ENCODE measurements around the gene GPX8.

GPX8 gene

DNA sequence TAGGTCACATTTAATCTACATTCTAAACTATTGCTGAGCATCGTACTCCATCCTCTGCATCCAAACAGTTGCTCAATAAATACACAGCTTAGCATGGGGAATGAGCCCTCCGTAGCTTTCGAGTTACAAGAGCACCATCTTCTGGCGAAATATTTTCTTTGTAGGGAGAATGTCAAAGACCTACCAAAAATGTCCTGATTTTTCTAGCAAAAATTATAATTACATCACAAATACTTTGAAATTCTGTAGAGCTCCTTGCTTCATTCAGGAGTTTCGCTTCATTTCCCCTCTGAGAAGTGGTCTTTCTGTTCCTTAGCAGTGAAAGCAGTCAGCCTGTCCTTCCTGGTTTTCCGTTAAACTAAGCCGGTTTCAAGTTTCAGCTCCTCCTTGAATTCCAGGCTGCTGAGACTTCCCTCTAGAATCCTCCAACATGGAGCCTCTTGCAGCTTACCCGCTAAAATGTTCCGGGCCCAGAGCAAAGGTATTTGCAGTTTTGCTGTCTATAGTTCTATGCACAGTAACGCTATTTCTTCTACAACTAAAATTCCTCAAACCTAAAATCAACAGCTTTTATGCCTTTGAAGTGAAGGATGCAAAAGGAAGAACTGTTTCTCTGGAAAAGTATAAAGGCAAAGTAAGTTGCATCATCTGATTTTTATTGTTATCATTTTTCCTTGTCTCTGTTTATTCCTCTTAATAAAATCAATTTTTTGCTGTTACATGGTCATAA, at the start of gene GPX8:
TSS of gene GPX8 (plus strand) at position 409 of the 730 bp plus-strand sequence. CDS start at position 431, 22 bp downstream.
- no peak for DNase-seq (ENCODE audit: low read depth in 3 of 3, low spot score in 1 of 3)

GRCh38 chr5:55110217-55110616, 49.8 kb upstream of the GPX8 start:
- no peak for DNase-seq (ENCODE audit: low read depth in 3 of 3, low spot score in 1 of 3)

GRCh38 chr5:55113327-55113726, 46.6 kb upstream of the GPX8 start:
- DNase-seq (ENCODE audit: low read depth in 3 of 3, low spot score in 1 of 3): no peak

GRCh38 chr5:55114061-55114460, 45.9 kb upstream of the GPX8 start:
- no peak for DNase-seq (ENCODE audit: low read depth in 3 of 3, low spot score in 1 of 3)

DNA sequence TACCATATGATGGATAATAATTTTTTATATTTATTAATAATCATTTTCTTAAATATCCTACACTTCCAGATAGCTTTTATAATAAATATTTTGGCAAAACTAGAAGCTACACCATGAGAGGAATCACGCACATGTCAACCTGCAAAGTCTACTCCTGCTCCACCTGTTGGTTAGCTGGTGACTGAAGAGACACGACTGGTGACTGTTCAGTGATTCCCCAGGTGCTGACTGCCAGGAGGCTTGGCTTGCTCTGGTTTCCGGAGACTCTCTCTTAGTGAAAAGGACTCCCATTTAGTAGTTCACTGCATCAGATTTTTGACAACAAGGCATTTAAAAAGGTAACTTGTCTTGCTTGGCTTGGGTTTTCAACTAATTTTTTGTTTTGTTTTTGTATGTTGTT, 36.6 kb upstream of the GPX8 start:
- DNase-seq (ENCODE audit: low read depth in 3 of 3, low spot score in 1 of 3): no peak

- no peak for DNase-seq (ENCODE audit: low read depth in 3 of 3, low spot score in 1 of 3)
Observed at GRCh38 chr5:55134053-55134722, 25.8 kb upstream of the GPX8 start.

DNA sequence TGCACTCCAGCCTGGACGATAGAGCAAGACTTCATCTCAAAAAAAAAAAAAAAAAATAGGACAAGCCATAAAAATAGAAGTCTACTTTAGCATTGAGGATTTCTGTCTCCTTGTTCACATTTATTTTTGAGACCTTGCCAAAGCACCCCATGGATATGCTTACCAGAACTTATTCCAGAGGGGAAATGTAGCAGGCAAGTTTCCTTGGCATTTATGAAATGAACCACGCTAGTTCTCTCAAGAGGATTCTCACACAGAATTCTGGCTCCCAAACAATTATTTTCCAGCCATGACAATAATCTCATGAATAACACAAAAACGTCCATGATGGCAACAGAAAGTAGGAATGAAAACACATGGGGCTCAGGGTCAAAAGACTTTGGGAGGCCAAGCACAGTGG, 23.4 kb upstream of the GPX8 start:
- DNase-seq (ENCODE audit: low read depth in 3 of 3, low spot score in 1 of 3): no peak

DNA sequence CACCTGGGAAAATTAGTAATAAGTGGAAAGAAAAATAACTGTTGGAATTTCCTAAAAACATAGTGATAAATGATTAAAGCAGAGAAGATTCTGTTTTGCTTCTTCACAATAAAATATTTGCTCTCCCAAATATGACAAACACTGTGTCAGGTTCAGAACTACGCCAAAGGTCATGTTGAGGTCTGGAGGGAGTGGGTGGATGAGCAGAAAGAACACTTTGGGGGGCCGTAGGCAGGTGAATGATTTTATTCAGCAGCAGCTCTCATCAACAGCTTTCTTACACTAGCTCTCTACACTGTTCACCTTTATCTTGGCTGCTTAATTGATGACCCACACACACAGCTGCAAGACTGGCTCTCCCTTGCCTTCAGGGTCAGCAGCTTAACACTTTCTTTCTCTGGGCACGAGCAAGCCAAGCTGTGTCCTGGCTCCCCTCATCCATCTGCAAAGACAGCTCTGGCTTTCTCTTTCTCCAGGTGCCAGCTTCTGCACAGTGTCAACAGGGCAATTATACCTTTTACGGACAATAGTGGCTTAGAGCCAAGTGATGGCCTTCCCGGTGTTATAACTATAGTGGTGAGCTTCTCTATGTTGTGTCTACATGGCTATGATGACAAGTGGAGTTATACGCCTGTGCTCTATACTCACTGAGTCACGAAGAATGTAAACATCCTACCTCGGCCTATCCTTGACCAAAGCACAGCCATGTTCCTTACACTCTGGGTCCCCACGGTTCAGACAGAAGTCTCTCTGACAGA, 18.9 kb upstream of the GPX8 start:
- no peak for DNase-seq (ENCODE audit: low read depth in 3 of 3, low spot score in 1 of 3)

GRCh38 chr5:55141945-55142690, 17.9 kb upstream of the GPX8 start:
- DNase-seq (ENCODE audit: low read depth in 3 of 3, low spot score in 1 of 3): no peak

DNA sequence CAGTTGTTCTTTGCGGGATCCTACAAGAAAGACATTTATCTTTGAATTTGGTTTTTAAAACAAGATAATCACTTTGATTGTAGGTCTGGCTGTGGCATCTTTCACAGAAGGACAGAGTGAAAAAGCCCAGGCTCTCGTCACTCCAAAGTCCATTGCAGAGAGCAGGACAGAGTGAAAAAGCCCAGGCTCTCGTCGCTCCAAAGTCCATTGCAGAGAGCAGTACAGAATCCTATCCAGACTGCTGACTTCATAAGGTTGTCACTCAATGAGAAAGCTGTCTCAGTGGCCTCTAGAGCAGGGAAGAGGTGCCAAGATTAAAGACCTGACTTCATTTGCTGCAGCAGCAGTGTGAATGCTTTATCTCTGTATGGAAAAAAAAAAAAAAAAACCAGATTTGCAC, 16.3 kb upstream of the GPX8 start:
- no peak for DNase-seq (ENCODE audit: low read depth in 3 of 3, low spot score in 1 of 3)

DNA sequence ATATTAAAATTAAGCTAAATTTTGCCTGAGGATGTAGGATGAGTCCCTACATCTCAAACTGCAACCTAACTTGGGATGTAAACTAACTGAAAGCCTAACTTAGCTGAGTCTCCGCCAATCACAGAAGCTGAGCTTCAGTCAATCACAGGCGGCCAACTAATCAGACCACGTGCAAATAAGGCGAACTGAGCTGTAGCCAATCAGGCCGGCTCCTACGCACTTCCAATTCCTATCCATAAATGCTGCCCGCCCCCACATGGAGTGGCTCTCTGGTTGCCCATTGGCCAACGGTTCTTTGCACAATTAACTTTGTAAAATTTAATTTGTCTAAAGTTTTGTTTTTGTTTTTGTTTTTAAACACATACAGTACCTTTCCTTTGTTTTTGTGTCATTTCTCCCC, 13.9 kb upstream of the GPX8 start:
- DNase-seq (ENCODE audit: low read depth in 3 of 3, low spot score in 1 of 3): no peak

GRCh38 chr5:55146543-55147151, 13.3 kb upstream of the GPX8 start:
- peak; percentile 58 to 69 (median 64) for DNase-seq (ENCODE audit: low read depth in 3 of 3, low spot score in 1 of 3)

- no peak for DNase-seq (ENCODE audit: low read depth in 3 of 3, low spot score in 1 of 3)
Observed at GRCh38 chr5:55149308-55149795, 10.6 kb upstream of the GPX8 start.

GRCh38 chr5:55151923-55152842, 7.8 kb upstream of the GPX8 start:
- no peak for DNase-seq (ENCODE audit: low read depth in 3 of 3, low spot score in 1 of 3)

DNA sequence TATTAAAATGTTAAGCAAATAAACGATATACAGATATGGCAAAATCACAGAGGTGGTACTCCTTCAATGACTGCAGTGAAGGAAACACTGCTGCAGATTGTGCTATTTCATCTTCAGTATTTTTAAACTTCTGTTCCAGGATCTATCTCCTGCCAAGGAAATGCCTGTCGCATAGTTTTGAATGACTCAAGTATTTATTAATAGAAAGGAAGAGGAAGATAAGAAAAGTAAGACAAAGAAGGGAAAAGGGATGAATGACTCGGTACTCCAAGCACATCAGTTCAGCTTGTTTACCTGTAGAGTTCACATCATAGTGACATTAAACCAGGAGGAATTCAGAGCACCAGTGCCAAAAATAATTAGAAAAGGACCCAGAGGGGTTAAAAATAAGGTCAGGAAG, 5.1 kb upstream of the GPX8 start:
- DNase-seq (ENCODE audit: low read depth in 3 of 3, low spot score in 1 of 3): no peak

DNA sequence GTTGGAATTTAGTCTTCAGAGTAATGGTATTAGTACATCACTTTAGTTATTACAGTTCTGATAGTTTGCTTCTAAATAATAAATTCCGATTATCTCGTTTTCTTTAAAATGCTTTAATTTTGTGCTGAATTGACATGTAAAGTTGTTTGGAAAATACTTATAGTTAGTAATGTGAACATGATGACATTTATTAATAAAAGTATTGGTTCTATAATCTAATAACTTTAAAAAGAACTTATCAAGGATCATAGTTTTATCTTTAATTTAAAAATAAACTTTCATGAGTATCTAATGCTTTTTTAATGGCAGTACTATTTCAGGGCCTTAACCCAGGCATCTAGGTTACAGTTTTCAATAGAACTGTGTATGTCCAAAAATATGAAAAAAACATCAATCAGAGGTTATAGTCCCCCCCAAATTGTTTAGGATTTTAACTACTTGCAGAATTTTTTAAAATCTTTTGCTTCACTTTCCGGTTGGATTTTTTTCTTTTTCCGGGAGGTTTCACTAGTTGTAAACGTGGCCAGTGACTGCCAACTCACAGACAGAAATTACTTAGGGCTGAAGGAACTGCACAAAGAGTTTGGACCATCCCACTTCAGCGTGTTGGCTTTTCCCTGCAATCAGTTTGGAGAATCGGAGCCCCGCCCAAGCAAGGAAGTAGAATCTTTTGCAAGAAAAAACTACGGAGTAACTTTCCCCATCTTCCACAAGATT, 680 bp downstream of the GPX8 start:
- no peak for DNase-seq (ENCODE audit: low read depth in 3 of 3, low spot score in 1 of 3)

DNA sequence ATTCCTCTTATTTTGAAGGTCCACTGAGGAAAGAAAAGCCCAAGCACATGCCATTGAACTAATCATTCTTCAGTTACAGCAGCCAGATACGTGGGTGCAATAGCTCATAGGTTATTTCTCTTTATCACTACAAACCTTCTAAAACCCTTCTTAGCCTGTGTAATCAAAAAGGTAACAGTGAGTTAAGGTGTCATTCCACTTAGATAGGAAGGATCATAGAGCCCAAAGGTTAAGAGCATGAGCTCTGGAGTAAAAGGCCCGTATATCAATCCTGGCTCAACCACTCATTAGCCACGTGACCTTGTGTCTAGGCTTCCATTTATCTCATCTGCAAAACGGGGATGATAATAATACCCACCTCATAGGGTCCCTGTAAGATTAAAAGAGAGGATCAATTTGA, 2.7 kb downstream of the GPX8 start:
- DNase-seq (ENCODE audit: low read depth in 3 of 3, low spot score in 1 of 3): no peak

DNA sequence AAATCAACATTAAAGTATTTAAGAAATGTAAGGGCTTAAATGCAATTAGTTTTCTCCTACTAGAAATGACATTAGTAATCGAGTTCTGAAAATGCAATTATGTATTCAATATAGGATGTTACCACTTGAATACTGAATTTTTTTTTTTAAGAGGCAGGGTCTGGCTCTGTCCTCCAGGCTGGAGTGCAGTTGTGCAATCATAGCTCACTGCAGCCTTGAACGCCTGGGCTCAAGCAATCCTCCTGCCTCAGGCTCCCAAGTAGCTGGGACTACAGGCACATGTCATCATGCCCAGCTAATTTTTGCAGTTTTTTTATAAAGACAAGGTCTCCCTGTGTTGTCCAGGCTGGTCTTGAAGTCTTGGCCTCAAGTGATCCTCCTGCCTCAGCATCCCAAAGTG, 11.5 kb downstream of the GPX8 start:
- no peak for DNase-seq (ENCODE audit: low read depth in 3 of 3, low spot score in 1 of 3)
